DMS153 (cell line): ENCODE results near the gene FNIP2.
"Not testable (repeated sequence)": the region's sequence is repeated elsewhere in the genome, so short reads cannot be mapped to it uniquely, and the experiment has no call there.

ENCODE experiments used
- DNase-seq: peaks from one replicate; lab custom pipeline; 2025; lab: John Stamatoyannopoulos, UW

FNIP2 gene

GRCh38 chr4:158814636-158815330, 46.0 kb downstream of the FNIP2 start:
- no peak for DNase-seq

DNA sequence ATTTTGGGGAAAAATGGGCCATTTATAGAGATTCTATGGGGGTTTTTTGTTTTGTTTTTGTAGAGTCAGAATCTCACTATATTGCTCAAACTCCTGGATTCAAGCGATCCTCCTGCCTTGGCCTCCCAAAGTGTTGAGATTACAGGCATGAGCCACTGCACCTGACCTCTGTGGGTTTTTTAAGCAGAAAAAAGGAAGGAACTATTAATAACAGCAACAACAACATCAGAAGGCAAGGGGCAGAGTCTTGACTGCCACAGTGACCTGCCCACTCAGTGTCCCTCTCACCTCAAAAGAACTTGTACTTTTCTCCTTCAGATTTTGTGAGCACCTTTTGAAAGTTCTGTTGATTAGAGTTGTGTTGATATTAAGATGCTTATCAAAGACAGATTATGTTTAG, 48.1 kb downstream of the FNIP2 start:
- no peak for DNase-seq

DNA sequence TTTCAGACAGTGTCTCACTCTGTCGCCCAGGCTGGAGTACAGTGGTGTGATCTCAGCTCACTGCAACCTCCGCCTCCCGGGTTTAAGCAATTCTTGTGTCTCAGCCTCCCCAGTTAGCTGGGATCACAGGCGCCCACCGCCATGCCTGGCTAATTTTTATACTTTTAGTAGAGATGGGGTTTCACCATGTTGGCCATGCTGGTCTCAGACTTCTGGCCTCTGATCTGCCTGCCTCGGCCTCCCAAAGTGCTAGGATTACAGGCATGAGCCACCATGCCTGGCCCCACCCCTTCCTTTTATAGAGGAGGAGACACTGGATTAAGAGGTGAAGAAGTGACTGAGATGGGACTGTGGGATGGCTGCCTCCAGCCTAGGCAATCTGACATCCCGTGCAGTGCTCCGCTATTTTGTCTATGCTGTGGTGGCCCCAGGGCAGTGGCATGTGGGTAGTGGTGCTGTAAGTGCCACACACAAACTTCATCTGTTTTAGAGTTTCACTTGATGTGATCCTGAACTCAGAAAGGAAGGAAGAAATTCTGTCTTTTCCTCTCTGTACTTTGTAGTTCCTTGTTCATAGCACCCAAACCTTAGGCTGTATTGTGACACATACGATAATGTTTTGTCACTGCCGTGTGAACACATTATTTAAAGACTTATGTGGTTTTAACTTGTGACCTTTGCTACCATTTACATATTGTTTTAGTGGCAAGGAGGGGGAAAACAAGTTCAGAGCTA, 48.9 kb downstream of the FNIP2 start:
- no peak for DNase-seq

DNA sequence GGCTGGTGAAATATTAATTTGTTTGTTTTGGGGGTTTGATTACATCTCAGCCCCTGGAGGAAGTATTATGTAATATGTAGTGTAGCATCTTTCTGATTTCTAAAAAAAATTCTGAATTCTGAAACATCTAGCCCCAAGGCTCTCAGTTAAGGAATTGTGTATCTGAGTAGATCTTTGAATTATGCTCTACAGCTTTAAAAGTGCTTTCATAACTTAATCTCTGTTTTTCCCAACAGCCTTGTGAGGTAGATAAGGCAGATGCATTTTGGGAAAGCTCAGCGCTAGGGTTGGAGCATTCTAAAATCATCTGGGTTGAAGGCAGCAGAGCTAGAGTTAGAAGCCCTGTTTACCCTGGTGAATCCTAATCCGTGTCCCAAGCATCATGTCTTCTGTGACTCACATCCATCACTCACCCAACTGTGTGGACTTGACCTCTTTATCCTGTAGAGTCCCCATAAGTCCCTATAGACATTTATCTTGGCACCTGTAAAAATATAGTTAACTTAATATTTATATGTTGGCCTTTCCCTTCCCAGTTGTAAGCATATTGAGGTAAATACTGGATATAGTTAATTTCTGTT, 49.8 kb downstream of the FNIP2 start:
- DNase-seq, result no peak

DNA sequence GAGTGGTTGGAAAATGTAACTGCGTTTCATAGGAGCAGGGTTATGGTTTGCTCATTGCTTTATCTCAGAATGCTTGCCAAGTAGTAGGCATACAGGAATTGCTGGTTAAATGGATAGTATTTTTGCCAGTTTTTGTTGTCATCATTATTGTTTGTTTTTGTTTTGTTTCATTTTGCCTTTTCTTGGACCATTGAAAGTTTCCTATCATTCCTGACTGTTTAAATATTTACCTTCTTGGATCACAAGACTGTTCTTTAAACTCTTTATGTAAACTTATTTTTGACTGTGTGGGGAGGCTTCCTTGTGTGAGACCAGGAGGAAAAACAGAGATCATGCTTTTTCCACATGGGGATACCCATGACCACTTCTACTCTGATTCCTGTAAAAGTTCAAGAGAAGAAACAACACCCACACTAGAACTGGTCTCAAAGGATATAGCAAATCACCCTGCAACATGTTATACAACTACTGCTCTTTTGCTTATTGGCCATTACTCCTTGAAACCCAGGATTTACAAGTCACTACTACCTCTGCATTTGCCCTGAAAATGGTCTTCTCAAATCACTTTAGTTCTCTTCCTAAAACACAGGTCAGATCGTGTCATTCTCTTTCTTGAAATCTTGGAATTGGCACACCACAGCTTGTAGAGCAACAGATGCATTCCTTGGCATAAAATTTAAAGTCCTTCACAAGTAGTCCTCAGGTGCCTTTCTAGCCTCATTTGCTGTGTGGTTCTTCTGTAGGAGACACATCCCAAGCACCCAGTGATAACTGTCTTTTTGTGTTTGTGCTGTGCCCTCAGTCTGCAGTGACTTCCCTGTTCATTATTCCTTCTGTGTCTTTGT, 51.3 kb downstream of the FNIP2 start:
- no peak for DNase-seq

DNA sequence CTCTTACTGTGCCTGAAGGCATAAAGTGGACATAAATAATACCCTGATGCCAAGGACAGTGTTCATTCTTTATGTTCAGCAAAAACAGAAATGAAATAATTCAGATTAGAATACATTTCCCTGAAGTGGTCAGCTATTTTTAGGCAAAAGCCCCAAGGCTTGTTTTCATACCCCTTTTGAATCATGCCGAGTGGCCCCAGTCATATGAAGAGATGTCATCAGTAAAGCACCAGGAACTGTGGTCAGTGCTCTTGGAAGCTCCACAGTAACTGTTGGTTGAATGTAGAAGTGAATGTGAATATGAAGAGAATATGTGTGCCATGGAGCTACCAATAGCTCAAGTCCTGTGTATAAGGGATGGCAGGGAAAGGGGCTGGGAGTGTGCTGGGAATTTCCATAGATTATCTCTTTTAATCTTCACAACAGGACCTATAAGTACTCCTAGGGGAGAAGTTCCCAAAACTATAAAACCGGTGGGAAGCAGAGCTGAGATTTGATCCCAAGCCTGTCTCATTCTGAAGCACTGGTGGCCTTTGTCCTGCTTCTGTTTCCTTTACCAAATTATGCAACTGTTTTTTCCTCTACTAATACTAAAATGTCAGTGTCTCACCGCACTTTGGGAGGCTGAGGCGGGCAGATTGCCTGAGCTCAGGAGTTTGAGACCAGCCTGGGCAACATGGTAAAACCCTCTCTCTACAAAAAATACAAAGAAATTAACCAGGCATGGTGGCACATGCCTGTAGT, 52.6 kb downstream of the FNIP2 start:
- DNase-seq, result no peak

GRCh38 chr4:158822348-158822747, 53.5 kb downstream of the FNIP2 start:
- no peak for DNase-seq

DNA sequence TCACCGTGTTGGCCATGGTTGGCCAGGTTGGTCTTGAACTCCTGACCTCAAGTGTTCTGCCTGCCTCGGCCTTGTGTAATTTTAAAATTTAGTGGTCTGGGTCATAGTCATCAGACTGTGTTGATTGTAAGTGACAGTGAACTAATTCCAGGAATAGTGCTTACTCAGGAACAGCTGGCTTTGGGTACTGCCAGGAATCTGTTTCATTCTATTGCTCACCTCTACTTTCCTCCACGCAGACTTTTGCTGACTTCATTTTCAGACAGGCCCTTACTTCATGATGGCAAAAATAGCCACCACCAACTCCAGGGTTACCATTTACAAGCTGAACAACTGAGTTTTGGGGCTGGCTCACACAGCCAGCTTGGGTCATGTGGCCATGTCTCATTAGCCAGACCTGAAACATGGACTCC, 54.6 kb downstream of the FNIP2 start:
- DNase-seq, result no peak

DNA sequence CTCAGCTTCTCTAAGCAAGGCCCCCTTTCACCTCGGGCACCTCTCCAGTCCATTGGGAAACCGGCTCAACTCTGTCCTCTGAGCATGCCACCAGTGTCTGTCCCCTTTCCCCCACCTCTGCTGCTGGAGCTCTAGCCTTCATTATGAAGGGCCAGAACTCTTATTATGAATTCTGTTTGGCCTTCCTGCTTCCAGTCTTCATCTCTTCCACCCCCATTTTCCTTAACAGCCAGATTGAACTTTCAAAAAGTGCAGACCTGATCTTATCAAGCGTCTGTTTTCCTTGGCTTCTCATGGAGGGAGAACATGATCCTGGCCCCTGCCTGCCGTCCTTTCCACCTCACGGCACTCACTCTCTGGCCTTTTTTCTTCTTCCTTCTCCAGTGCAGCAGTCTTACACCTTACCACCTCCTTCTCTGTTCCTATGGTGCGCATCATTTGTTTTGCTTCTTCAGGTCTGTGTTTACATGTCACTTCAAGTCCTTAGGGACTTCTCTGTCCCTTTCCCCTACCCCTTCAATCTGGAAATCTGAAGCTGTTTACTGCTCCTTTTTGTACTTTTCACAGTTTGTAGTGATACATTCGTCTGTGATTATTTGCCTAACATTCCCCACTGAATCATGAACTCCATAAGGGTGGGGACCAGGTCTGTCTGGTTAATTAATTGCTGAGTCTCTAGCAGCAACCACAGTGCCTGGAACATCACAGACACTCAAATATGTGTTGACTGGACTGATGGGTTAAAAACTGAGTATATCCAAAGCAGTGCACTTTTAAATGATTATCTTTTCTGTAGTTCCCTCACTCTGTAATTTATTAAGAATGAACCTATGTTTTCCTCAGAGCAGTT, 55.8 kb downstream of the FNIP2 start:
- no peak for DNase-seq

DNA sequence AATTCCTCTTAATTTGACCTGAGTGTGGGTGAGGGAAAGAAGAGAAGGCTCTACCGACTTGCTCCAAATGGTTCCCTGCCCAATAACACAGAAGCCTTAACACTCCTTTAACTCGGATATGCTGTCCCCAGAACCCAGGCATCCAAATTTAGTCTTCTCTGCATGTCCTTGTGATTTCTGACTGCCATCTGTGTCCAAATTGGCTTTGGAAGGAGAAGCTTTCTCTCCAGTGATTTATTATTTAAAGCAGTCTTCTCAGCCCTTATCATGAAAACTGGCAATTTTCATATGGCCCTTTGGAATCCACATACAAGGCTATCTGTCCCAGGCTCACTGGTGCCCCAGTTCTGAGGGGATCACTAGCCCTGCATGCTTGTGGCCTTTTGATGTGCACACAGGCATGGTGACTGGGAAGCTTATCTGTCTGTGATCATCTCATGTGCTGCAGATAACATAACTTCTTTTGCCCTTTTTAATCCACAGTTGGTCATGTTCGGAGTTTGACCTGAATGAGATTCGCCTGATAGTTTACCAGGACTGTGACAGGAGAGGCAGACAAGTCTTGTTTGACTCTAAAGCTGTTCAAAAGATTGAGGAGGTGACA, 56.7 kb downstream of the FNIP2 start:
- DNase-seq, result no peak

GRCh38 chr4:158826057-158826456, 57.2 kb downstream of the FNIP2 start:
- no peak for DNase-seq

- DNase-seq, result peak; percentile 44
These were observed 58.1 kb downstream of the FNIP2 start for GRCh38 chr4:158826882-158827281.

- no peak for DNase-seq
These were observed 58.7 kb downstream of the FNIP2 start for GRCh38 chr4:158827543-158827981.

DNA sequence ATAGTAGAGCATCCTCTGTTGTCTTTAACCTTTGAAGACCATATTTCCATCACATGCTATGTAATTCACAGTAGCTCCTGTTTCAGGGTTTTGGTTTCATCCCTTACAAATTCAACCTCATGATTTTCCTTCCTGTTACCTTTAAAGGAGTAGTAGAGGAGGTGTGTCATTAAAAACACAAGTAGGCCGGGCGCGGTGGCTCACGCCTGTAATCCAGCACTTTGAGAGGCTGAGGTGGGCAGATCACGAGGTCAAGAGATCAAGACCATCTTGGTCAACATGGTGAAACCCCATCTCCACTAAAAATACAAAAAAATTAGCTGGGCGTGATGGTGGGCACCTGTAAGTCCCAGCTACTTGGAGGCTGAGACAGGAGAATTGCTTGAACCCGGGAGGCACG, 59.3 kb downstream of the FNIP2 start:
- DNase-seq, result not testable (repeated sequence)

DNA sequence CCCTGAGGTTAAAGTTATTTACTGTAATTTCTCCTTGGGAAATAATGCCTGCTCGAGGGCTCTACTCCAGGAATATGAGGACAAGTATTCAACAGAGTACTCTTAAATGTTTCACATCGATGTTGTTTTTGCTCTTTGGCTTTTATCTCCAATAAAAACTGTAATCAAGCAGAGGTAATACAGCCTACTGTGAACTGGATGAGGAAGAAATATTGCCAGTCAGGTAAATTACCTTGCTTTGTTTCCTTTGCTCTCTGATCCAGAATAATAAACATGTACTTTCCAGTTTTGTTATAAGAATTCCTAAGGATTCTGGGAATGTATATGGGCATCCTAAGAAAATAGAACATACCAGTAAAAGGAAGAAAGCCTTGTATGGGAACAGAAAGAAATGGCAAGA, 60.4 kb downstream of the FNIP2 start:
- DNase-seq, result no peak

DNA sequence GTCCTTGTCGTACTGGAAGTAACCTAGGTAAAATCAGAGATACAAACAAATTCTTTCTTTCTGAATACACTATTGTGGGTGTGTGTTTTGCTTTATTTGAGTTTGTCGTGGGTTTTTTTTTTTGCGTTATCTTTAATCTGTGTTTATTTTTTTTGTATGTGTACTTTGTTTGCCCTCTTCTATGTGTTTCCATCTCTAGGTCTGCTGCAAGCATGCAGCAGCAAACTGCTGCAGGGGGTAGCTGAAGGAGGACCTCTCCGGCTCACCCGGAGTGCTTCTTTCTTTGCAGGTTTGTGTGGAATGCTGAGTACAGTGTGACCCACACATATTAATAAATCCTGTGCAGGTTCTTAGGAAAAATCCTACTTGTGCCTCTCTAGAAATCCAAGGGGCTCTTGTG, 64.8 kb downstream of the FNIP2 start:
- no peak for DNase-seq

GRCh38 chr4:158835226-158836001, 66.6 kb downstream of the FNIP2 start:
- no peak for DNase-seq

DNA sequence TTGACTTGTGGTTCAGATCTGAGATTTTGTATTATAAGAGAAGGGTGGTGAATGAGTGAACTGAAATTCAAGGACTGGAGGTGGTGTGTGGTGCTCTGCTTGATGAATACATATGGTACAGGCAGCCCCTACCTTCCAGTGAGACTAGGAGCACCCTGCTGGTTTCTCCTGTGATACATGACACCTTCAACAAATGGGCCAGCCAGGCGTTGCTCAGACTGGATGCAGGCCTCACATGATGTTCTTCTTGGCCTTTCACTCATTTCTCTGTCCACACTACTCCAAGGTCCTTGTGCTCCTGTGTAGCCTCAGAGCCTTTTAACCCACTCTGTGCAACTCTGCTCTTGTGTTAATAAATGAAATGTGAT, 67.2 kb downstream of the FNIP2 start:
- DNase-seq, result no peak

- DNase-seq, result no peak
These were observed 68.1 kb downstream of the FNIP2 start for GRCh38 chr4:158836828-158837449.
